ENCODE measurements around the gene SRGAP1.

DNA sequence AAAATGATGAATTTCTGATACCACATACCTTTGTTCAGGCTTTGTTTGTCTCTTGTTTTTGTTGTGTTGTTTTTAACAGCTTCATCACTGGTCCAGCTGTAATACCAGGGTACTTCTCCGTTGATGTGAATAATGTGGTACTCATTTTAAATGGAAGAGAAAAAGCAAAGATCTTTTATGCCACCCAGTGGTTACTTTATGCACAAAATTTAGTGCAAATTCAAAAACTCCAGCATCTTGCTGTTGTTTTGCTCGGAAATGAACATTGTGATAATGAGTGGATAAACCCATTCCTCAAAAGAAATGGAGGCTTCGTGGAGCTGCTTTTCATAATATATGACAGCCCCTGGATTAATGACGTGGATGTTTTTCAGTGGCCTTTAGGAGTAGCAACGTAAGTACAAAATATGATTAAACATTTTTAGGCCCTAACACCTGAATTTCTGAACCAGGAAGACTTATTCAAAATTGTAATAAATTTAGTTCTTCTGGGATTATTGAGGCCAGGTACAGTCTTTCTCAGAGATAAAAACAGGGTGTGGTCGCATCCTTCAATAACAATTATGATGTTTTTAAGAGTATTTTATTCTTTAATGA is 42.4 kb upstream of the SRGAP1 start:
- TF ChIP-seq EZH2phosphoT487 (IDR thresholded peaks at IDR 0.05; ENCODE audit: insufficient read depth, low read depth) = no peak
- no peak for TF ChIP-seq EZH2 (IDR thresholded peaks at IDR 0.05; ENCODE audit: insufficient read depth, poor library complexity, severe bottlenecking)
